K562 (cell line): Measurements from ENCODE around the gene TAF1D. TPM values are rescaled to one million over a fixed set of nuclear protein-coding genes. Genes with fewer than 3 reads are reported as not detected.
A peak's percentile ranks its signal among the peaks of the same experiment; 100 is the strongest.

Experiments
- ATAC-seq: fragments of 200-7000 bp; cut with Tn5 transposase; 3 replicates; pipeline ENCODE4 v1.9.1; 2020; ENCODE audit warnings: moderate library complexity
- BruUV-seq: library from RNA; stranded (reverse); fragments of 400-500 nt; replicated peaks from 2 replicates; lab custom pipeline; 2021; lab: Mats Ljungman, UMichigan
- CTCF ChIA-PET: fragments of 300-600 bp; formaldehyde crosslinking; extraction: SDS; loops from one replicate; lab custom pipeline; 2021; ENCODE audit warnings: low intra/inter-chr PET ratio; lab: Yijun Ruan, JAX
- POLR2A ChIA-PET: fragments of 300-600, 350-650 bp; sonication (Branson Sonifier 250); formaldehyde crosslinking; extraction: SDS; loops from one replicate; lab custom pipeline; 2021; ENCODE audit warnings: antibody characterized with exemption, inconsistent platforms; lab: Yijun Ruan, JAX
- DNase-seq, 4 experiments: peaks; one replicate each; pipeline versions ENCODE4 v3.0.0 to v3.0.0-alpha.2; 2011 to 2018; ENCODE audit warnings: low spot score in 3 of 4, mixed read lengths in 3 of 4; ENCODE audit errors: extremely low read depth in 1 of 4
- FAIRE-seq: peaks from 2 replicates; lab custom pipeline; 2011; peaks lifted over from hg19 to GRCh38; lab: Jason Lieb, UNC
- H2AFZ ChIP-seq: 2 replicates; pipeline ENCODE4 v1.6.0; 2011; ENCODE audit warnings: low read depth, low read length, control low read depth, inconsistent platforms
- H3K27ac ChIP-seq: fragments of 200-600 bp; 3 replicates; pipeline ENCODE4 v1.8.0; 2011; ENCODE audit warnings: low read depth, mild to moderate bottlenecking, control low read depth, inconsistent platforms, low read length, moderate library complexity, mixed read lengths; ENCODE audit errors: extremely low read depth
- H3K27me3 ChIP-seq, 2 experiments: fragments of 300-600 bp in 1 of 2; 2 replicates in 1 of 2; 3 replicates in 1 of 2; pipeline versions ENCODE4 v1.6.0 to v1.8.0; 2011; ENCODE audit warnings: inconsistent platforms in 2 of 2, low read length in 2 of 2, mild to moderate bottlenecking in 1 of 2, mixed read lengths in 1 of 2, moderate library complexity in 1 of 2; ENCODE audit not compliant: control insufficient read depth in 2 of 2, insufficient read depth in 2 of 2
- H3K36me3 ChIP-seq: fragments of 300-600 bp; 3 replicates; pipeline ENCODE4 v1.8.0; 2011; ENCODE audit warnings: mild to moderate bottlenecking, low read length, inconsistent platforms; ENCODE audit not compliant: control insufficient read depth, insufficient read depth
- H3K4me1 ChIP-seq, 2 experiments: fragments of 200-600 bp in 1 of 2; replicated peaks in 1 of 2; 2 replicates in 1 of 2; 3 replicates in 1 of 2; pipeline versions ENCODE4 v1.5.1 to v1.8.0; 2011; ENCODE audit warnings: inconsistent platforms in 2 of 2, low read length in 2 of 2, mild to moderate bottlenecking in 1 of 2, mixed read lengths in 1 of 2, moderate library complexity in 1 of 2; ENCODE audit not compliant: control insufficient read depth in 2 of 2, insufficient read depth in 2 of 2
- H3K4me2 ChIP-seq: 2 replicates; pipeline ENCODE4 v1.6.1; 2011; ENCODE audit warnings: low read length, control low read depth, inconsistent platforms, mixed read lengths; ENCODE audit not compliant: insufficient read depth
- H3K4me3 ChIP-seq: fragments of 200-600 bp; sonication (generic), shearing (Covaris generic); 2 replicates; pipeline ENCODE4 v1.5.1; 2016; ENCODE audit warnings: control low read depth, inconsistent platforms
- H3K79me2 ChIP-seq: fragments of 200-600 bp; 3 replicates; pipeline ENCODE4 v1.8.0; 2011; ENCODE audit warnings: low read length, inconsistent platforms; ENCODE audit not compliant: control insufficient read depth, insufficient read depth
- H3K9ac ChIP-seq, 2 experiments: 2 replicates each; pipeline versions ENCODE4 v1.6.0 to v1.6.1; 2011; ENCODE audit warnings: low read depth in 2 of 2, low read length in 2 of 2, control low read depth in 1 of 2, inconsistent platforms in 1 of 2, mild to moderate bottlenecking in 1 of 2, mixed read lengths in 1 of 2; ENCODE audit not compliant: insufficient read depth in 1 of 2
- H3K9me1 ChIP-seq: one replicate; pipeline ENCODE4 v1.6.0; 2011; ENCODE audit warnings: inconsistent platforms, mild to moderate bottlenecking, low read length, moderate library complexity; ENCODE audit not compliant: control insufficient read depth, insufficient read depth
- H3K9me3 ChIP-seq: replicated peaks from 2 replicates; pipeline ENCODE4 v1.5.1; 2011; ENCODE audit warnings: low read depth, low read length, inconsistent platforms; ENCODE audit not compliant: control insufficient read depth, insufficient read depth
- H4K20me1 ChIP-seq: replicated peaks from 2 replicates; pipeline ENCODE4 v1.6.1; 2011; ENCODE audit warnings: low read length, inconsistent platforms, mixed read lengths; ENCODE audit not compliant: control insufficient read depth, insufficient read depth
- DACH1 ChIP-seq: fragments of 450-650 bp; IDR thresholded peaks from 2 replicates; pipeline ENCODE4 v1.6.1; 2018; ENCODE audit not compliant: partially characterized antibody
- E2F3 ChIP-seq: fragments of 250-450 bp; sonication (Bioruptor Pico); IDR thresholded peaks from 2 replicates; pipeline ENCODE4 v1.4.0; 2020; ENCODE audit warnings: mild to moderate bottlenecking
- ELF4 ChIP-seq: fragments of 450-650 bp; formaldehyde crosslinking; IDR thresholded peaks from 2 replicates; pipeline ENCODE4 v1.4.0; 2022; ENCODE audit warnings: missing genetic modification characterization
- KAT8 ChIP-seq: fragments of 450-650 bp; IDR thresholded peaks from 2 replicates; pipeline ENCODE4 v1.6.1; 2016; ENCODE audit warnings: low read depth, mild to moderate bottlenecking
- KDM1A ChIP-seq, 2 experiments: fragments of 450-650 bp; IDR thresholded peaks; 2 replicates each; pipeline ENCODE4 v1.6.1; 2016; ENCODE audit warnings: mild to moderate bottlenecking in 2 of 2
- KDM2B ChIP-seq: fragments of 250-450 bp; sonication (Bioruptor Pico); IDR thresholded peaks from 2 replicates; pipeline ENCODE4 v1.8.0; 2021; ENCODE audit warnings: mild to moderate bottlenecking, moderate library complexity
- MTA1 ChIP-seq: fragments of 450-650 bp; IDR thresholded peaks from 2 replicates; pipeline ENCODE4 v1.6.1; 2017; ENCODE audit warnings: borderline replicate concordance
- MTF1 ChIP-seq: fragments of 250-450 bp; sonication (Bioruptor Pico); IDR thresholded peaks from 2 replicates; pipeline ENCODE4 v1.9.0; 2021; ENCODE audit warnings: moderate library complexity, mild to moderate bottlenecking, inconsistent platforms, borderline replicate concordance
- NFYB ChIP-seq: IDR thresholded peaks from 2 replicates; pipeline ENCODE4 v1.6.1; 2011; ENCODE audit warnings: mild to moderate bottlenecking, moderate library complexity; ENCODE audit not compliant: insufficient read length; ENCODE audit errors: extremely low read depth
- SOX6 ChIP-seq: fragments of 450-650 bp; IDR thresholded peaks from 2 replicates; pipeline ENCODE4 v1.6.1; 2014; ENCODE audit warnings: mild to moderate bottlenecking
- TBP ChIP-seq: optimal IDR thresholded peaks from 2 replicates; pipeline ENCODE3; 2011; ENCODE audit warnings: low read depth, low read length, improper control_type of control experiment
- TCFL5 ChIP-seq: fragments of 250-450 bp; sonication (Bioruptor Pico); conservative IDR thresholded peaks from 2 replicates; pipeline ENCODE4 v1.6.1; 2021; ENCODE audit warnings: mild to moderate bottlenecking, moderate library complexity, matching md5 sums
- ZNF134 ChIP-seq: fragments of 250-450 bp; sonication (Bioruptor Pico); conservative IDR thresholded peaks from 2 replicates; pipeline ENCODE4 v1.4.0; 2020
- ZNF174 ChIP-seq: fragments of 250-450 bp; sonication (Bioruptor Pico); IDR thresholded peaks from 2 replicates; pipeline ENCODE4 v1.4.0; 2020; ENCODE audit warnings: mild to moderate bottlenecking
- ZNF239 ChIP-seq: fragments of 250-450 bp; sonication (Bioruptor Pico); IDR thresholded peaks from 2 replicates; pipeline ENCODE4 v1.4.0; 2020; ENCODE audit warnings: mild to moderate bottlenecking
- ZNF311 ChIP-seq: fragments of 250-450 bp; sonication (Bioruptor Pico); IDR thresholded peaks from 2 replicates; pipeline ENCODE4 v1.4.0; 2020; ENCODE audit warnings: mild to moderate bottlenecking, moderate library complexity
- ZNF436 ChIP-seq: fragments of 250-450, 450-650 bp; sonication (Bioruptor Pico); formaldehyde crosslinking; IDR thresholded peaks from 2 replicates; pipeline ENCODE4 v1.7.0; 2020; ENCODE audit warnings: mild to moderate bottlenecking
- ZNF57 ChIP-seq: fragments of 450-650 bp; formaldehyde crosslinking; IDR thresholded peaks from 2 replicates; pipeline ENCODE4 v1.4.0; 2020; ENCODE audit warnings: mild to moderate bottlenecking, moderate library complexity
- ZNF583 ChIP-seq: fragments of 250-450 bp; sonication (Bioruptor Pico); IDR thresholded peaks from 2 replicates; pipeline ENCODE4 v1.4.0; 2020
- whole genome bisulfite sequencing: fragments of 100-300 bp; shearing (Covaris generic); methylation state at CpG from one replicate; pipeline ENCODE4 v1.1.6; 2016; ENCODE audit warnings: low coverage, mixed read lengths; ENCODE audit not compliant: insufficient coverage; ENCODE audit errors: missing lambda C conversion rate; 5-methylcytosine and 5-hydroxymethylcytosine counted together
- in situ Hi-C: fragments of 300-500 bp; cut with MboI; formaldehyde crosslinking; loops from 4 replicates; pipeline ENCODE4 v1.15.0; 2018; ENCODE audit warnings: inconsistent platforms, mixed read lengths
- intact Hi-C: fragments of 100-400 bp; cut with micrococcal nuclease; formaldehyde crosslinking; loops from 2 replicates; pipeline ENCODE4 v1.14.2; 2022
- polyA plus RNA-seq, 8 experiments: library from polyadenylated mRNA; depleted of rRNA in 4 of 8; stranded (reverse) in 5 of 8; unstranded in 3 of 8; fragments of >200 nt; fragmentation: Nextera tagmentation in 2 of 8; fragmentation: Illumina TruSeq in 1 of 8; extraction: Ambion mirVana in 2 of 8; extraction: Trizol in 1 of 8; gene quantifications; 2 replicates each; pipeline versions ENCODE4 v1.2.1 to v1.2.3, GENCODE V29; 2011 to 2014; ENCODE audit warnings: inconsistent platforms in 1 of 8, missing spikeins in 1 of 8
- total RNA-seq, 7 experiments: library from RNA; depleted of rRNA in 6 of 7; stranded (reverse); fragments of >200 nt in 6 of 7; fragmentation: Illumina TruSeq in 2 of 7; extraction: Trizol in 2 of 7; gene quantifications; 2 replicates each; pipeline versions ENCODE4 v1.2.1 to v1.2.3, GENCODE V29; 2011 to 2021; ENCODE audit warnings: low replicate concordance in 1 of 7
- TF ChIP-seq, protein P1 (sequence below): fragments of 450-650 bp; formaldehyde crosslinking; IDR thresholded peaks from 2 replicates; pipeline ENCODE4 v1.4.0; 2022; ENCODE audit warnings: mild to moderate bottlenecking, moderate library complexity
- TF ChIP-seq, protein P2 (sequence below): sonication (generic); formaldehyde crosslinking; IDR thresholded peaks from 2 replicates; pipeline ENCODE4 v1.5.0; 2020; ENCODE audit warnings: missing genetic modification reagents
- TF ChIP-seq, protein P3 (sequence below): sonication (generic); formaldehyde crosslinking; IDR thresholded peaks from 2 replicates; pipeline ENCODE4 v1.8.1; 2022; ENCODE audit warnings: missing genetic modification reagents
- TF ChIP-seq, protein P4 (sequence below): fragments of 450-650 bp; conservative IDR thresholded peaks from 2 replicates; pipeline ENCODE4 v1.6.1; 2016; ENCODE audit warnings: missing genetic modification characterization, low read depth, mild to moderate bottlenecking, control low read depth, missing compliant biosample characterization

TAF1D gene
- total and polyA plus RNA-seq, 9 of the 15 experiments (the other 6 are each of a cell fraction or from before 2014, with no cell fraction given), result 122 to 347 (median 250) TPM

DNA sequence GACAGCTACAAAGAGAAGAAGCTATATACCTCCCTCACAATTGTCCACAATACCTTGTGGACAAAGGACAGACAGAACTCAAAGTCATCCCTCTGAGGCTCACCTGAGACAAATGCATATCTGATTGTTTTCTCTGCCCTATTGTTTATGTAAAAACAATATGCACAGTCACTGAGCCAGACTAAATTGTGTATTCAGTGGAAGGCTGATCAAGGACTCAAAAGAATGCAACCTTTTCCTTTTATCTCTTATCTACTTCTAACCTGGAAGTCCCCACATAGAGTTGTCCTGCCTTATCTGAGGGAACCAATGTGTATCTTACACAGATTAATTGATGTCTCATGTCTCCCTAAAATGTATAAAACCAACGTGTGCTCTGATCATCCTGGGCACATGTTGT, 28.9 kb upstream of the TAF1D start:
- Histone ChIP-seq H3K27ac (no peak overlapping the region), H3K79me2 (no peaks in the 10 kb centered on the region), H3K4me3 (no peak overlapping the region), H3K9me3 (no peaks in the 10 kb centered on the region; the same call in 1 of the 2 replicates), H3K27me3 (no peaks in the 10 kb centered on the region), H2AFZ (no peak overlapping the region), H3K4me2 (no peak overlapping the region), H3K36me3 (no peaks in the 10 kb centered on the region), H3K4me1 (peaks cover 0 to 5% of the 10 kb centered on the region in 2 experiments; a peak in 1 of 5 replicates), H3K9ac (no peak overlapping the region), H4K20me1 (no peaks in the 10 kb centered on the region), H3K9me1 (no peaks in the 10 kb centered on the region)
- ChIA-PET CTCF (no interaction called here), POLR2A (interaction anchor here (1.2 to 2.5 kb wide), 2 partner anchors 14 to 29 kb away, joined by 4 to 13 read pairs; partner anchors contain the start of genes C11orf54, MED17 and TAF1D)
- no TSS peak for BruUV-seq
- FAIRE-seq (no peak), ATAC-seq (no peak), DNase-seq (no peak)
- intact Hi-C loops, result no loop called here
- in situ Hi-C loops, result no loop called here
- 0% methylated on average over 1 of the region's 1 CpG for WGBS
- TF ChIP-seq TBP (no peak), ZNF134 (CRISPR knock-in tag) (no peak), KAT8 (no peak), ZNF57 (CRISPR knock-in tag) (no peak), TCFL5 (CRISPR knock-in tag) (no peak), ZNF239 (CRISPR knock-in tag) (no peak), KDM1A (IDR thresholded peaks at IDR 0.05) (peak; percentile 23 to 48; a peak in 1 of 4 replicates), MTA1 (no peak), ZNF583 (no peak), ZNF311 (no peak), NFYB (no peak), KDM2B (CRISPR knock-in tag) (no peak), MTF1 (CRISPR knock-in tag) (no peak), ZNF436 (no peak), ZNF174 (CRISPR knock-in tag) (no peak), SOX6 (peak; percentile 40; the same call in 1 of the 2 replicates), E2F3 (CRISPR knock-in tag) (no peak), DACH1 (no peak), ELF4 (CRISPR knock-in tag) (no peak)
- TF ChIP-seq, protein P1, sequence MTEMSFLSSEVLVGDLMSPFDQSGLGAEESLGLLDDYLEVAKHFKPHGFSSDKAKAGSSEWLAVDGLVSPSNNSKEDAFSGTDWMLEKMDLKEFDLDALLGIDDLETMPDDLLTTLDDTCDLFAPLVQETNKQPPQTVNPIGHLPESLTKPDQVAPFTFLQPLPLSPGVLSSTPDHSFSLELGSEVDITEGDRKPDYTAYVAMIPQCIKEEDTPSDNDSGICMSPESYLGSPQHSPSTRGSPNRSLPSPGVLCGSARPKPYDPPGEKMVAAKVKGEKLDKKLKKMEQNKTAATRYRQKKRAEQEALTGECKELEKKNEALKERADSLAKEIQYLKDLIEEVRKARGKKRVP, result no peak
- TF ChIP-seq, protein P2, sequence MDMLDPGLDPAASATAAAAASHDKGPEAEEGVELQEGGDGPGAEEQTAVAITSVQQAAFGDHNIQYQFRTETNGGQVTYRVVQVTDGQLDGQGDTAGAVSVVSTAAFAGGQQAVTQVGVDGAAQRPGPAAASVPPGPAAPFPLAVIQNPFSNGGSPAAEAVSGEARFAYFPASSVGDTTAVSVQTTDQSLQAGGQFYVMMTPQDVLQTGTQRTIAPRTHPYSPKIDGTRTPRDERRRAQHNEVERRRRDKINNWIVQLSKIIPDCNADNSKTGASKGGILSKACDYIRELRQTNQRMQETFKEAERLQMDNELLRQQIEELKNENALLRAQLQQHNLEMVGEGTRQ (CRISPR knock-in tag), result no peak
- TF ChIP-seq, protein P3, sequence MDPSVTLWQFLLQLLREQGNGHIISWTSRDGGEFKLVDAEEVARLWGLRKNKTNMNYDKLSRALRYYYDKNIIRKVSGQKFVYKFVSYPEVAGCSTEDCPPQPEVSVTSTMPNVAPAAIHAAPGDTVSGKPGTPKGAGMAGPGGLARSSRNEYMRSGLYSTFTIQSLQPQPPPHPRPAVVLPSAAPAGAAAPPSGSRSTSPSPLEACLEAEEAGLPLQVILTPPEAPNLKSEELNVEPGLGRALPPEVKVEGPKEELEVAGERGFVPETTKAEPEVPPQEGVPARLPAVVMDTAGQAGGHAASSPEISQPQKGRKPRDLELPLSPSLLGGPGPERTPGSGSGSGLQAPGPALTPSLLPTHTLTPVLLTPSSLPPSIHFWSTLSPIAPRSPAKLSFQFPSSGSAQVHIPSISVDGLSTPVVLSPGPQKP, result no peak
- TF ChIP-seq, protein P4, sequence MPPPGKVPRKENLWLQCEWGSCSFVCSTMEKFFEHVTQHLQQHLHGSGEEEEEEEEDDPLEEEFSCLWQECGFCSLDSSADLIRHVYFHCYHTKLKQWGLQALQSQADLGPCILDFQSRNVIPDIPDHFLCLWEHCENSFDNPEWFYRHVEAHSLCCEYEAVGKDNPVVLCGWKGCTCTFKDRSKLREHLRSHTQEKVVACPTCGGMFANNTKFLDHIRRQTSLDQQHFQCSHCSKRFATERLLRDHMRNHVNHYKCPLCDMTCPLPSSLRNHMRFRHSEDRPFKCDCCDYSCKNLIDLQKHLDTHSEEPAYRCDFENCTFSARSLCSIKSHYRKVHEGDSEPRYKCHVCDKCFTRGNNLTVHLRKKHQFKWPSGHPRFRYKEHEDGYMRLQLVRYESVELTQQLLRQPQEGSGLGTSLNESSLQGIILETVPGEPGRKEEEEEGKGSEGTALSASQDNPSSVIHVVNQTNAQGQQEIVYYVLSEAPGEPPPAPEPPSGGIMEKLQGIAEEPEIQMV (tag), result no peak
